SKM-1 treated with dmso at 0.1 percent for 144 hours (cell line): ENCODE measurements around the gene PRKN.
"Not testable (repeated sequence)": the region's sequence is repeated elsewhere in the genome, so short reads cannot be mapped to it uniquely, and the experiment has no call there.

ENCODE experiments used
- DNase-seq: peaks from one replicate; lab custom pipeline; 2025; ENCODE audit not compliant: unreplicated experiment; lab: John Stamatoyannopoulos, UW

The PRKN gene

DNA sequence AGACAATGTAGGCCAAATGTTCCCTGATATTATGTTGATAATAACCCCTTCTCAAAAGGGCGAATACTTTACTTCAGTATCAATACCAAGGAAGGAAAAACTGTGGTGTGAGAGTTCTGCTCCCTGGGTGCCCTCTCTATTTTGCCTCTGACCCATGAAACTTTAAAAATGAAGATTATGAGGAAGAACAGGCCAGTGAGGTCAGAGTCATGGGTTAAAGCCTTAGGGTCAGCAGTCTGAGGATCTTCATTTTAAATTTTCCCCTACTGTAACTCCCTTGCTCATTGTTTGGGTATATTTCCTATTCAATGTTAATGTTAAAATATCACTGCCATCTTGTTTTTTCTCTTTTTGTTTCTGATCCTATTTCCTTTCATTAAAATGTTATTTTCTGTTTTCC, 47.9 kb downstream of the PRKN start:
- DNase-seq = no peak

DNA sequence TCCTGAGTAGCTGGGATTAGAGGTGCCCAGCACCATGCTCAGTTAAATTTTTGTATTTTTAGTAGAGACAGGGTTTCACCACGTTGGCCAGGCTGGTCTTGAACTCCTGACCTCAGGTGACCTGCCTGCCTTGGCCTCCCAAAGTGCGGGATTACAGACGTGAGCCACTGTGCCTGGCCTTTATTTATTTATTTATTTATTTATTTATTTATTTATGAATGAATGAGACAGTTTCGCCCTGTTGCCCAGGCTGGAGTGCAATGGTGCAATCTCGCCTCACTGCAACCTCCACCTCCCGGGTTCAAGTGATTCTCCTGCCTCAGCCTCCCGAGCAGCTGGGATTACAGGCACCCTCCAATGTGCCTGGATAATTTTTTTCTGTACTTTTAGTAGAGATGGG, 48.7 kb downstream of the PRKN start:
- DNase-seq = not testable (repeated sequence)

DNA sequence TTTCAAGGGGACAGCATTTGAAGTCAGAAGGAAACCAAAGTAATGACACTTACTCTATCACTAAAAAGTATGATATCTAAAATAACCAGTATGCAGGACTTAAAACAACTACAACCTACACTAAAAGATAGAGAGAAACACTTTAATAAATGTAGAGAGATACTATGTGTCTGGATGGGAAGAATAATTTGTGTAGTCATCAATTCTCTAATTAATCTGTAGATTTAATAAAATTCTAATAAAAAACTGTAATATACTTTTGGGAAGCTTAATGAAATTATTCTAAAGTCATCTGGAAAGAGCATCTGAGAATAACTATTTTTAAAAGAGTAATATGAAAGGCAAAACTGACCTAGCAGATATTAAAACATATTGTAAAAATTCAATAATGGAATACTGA, 52.1 kb downstream of the PRKN start:
- DNase-seq = no peak

DNA sequence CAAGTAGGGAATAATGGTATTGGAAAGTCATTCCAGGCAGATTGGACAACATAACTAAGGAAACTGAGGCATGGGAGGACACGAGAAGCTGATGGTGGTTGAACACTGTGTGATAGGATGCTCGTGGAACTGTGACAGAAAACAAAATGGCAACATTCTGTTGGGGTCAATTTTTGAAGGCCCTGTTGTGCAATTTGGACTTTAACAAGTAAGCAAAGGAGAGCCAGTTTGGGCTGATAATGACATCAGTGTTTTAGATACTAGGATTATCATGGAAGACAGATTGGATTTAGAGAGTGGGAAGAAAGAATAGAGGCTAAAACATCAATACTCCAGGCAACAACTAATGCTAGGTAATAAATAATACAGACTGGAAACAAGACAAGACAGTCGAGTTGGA, 53.1 kb downstream of the PRKN start:
- no peak for DNase-seq

DNA sequence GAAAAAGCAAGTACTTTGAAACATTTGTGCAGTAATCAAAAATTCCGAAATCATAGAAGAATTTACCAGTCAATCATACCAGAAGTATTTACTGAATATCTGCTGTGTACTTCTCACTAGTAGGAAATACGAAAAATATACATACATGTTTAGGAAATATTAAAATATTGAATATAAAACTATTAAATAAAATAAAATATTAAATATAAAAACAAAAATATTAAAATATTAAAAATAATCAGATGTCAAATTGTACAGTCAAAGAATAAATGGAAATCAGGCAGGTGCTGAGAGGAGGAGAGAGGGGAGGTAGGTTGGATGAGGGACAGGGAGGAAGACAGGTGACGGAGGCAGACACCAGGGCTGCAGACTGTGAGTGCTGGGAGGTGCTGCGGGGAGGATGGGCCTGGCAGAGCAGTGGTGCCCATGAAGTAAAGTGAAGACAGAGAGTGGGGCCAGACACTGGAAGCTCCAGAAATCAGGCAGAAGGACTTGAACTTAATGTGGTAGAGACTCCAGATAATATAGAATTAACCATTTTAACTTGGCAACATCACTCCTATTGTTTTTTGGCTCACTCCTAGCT, 55.9 kb downstream of the PRKN start:
- DNase-seq = no peak

DNA sequence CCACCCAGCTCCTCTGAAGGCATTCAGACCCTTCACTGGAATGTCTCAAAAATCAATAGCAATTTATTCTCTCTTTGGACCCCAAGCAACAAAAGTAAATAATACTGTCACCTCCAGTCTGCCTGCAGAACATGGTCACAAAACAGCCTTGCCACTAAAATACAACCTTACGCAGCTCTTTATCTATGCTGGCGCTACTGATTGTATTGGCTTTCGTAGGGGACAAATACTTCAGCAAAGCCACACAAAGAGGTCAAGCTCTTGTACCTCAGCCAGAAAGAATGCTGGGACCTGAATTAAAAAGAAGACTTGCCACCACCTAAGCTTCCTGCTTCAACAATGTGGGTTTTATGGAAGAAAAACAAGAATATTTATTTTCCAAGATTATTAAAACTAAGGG, 57.2 kb downstream of the PRKN start:
- DNase-seq = no peak

DNA sequence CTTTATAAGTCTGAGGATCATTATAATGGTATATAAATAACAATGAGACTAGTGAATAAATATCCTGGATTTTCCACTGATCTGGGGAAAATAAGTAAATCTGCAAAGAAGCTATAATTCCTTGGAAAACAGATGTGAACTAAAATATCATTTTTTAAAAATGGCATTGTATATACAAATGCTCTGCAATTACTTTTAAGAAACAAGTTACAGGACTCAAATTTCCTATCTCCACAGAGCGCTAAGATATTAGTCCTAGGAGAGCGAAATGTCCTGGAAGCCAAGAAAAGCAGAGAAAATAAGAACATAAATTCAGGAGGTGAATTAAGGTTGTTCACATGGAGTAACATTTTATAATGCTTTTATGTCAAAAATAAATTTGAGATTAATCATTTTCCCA, 61.3 kb downstream of the PRKN start:
- no peak for DNase-seq

DNA sequence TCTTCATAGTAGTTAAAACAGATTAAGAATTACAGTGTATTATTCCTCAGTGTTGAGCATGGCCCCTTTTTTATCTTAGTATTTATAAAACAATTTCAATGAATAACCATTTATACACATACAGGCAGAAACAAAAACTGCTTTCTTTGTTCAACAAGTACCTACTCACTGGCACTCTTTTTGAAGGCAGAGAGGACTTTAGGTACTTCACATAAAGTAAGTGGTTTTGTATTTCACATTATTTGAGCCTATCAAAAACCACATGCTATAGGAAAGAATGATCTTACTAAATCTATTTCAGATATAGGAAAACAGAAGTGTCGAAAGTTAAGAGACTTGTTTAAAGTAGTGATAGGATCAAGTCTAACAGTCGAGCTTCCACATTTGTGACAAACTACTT, 73.8 kb downstream of the PRKN start:
- DNase-seq = no peak

DNA sequence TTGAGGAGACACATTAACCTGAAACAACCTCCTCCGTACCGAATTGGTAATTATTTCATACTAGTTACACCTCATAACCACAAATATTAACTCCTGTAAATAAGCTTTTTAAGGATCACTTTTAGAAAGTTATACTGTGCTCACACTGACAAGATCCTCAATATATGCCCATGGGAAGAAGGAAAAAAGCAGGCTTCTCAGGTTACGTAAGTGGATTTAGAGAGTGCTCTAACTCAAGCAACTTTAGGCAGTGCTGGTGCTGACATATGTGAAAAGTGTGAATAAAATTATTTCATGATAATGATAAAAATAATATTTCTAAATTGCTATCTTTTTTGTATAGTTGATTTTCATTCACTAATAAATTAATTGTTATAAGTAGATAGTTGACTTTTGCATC, 76.1 kb downstream of the PRKN start:
- no peak for DNase-seq

DNA sequence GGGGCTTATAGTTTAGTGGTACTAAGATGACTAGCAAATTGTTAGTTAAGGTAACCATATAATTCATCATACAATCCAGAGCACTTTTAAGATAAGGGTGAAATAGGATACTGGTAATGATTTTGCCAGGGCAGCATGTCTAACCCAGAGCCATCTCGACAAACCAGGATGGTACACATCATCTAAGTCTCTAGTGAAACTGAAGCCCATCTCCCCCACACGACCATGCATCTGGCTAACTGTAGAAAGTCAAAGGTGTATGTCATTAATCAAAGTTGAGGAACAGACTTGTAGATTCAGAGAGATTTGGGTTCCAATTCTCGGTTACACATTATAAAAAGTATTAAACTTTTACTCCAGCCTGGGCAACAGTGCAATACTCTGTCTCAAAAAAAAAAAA, 78.3 kb downstream of the PRKN start:
- no peak for DNase-seq

DNA sequence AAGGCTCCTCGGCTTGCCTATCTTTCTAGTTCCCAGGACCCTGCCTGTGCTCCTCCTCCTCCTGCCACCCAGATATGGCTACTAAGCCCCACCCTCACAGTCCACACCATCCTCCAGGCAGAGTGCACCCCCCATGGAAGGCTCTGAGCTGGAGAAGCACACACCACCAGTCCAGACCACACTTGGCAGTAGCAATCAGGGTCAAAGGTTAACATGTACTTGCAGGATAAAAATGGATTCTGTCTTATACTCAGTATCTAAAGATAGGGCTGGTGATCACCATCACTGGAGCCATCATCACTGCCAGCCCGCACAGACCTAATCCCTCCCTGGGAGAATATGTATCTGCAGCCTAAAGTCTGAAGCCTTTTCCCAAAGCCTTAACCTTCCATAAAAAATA, 83.4 kb downstream of the PRKN start:
- no peak for DNase-seq

DNA sequence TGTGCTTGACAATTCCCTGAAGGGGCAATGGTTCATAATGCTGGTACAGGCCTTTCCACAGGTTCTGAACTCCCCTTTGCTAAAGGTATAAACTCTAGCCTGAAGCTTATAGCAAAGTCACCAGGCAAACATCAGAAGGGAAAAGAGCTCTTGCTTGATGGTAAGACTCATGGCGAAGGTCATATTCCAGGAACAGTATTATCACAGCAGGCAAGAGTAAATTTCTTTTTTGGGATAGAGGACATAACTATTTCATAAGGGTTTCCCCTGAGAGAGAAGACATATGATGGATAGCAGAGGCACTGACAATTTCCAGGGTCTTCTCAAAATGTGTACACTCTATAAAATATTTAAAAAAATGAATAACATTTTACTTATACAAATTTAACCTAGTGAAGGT, 86.8 kb downstream of the PRKN start:
- DNase-seq = no peak

DNA sequence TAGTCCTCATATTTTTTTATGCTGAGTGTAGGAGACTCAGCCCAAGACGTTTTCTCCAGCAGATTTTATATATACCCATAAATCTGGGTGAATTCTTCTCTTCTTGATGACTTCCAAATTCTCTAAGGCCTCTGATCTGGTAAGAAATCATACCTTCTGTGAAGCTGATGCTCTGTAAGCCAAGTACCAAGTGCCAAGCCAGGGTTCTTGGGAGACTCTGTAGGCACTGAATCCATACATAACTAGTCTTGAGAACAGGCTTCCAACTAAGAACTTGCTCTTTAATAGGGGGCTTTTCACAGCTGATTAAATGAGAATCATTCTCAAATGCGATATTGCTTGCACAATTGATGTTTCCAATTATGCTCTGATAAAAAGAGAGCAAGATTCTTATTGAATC, 87.6 kb downstream of the PRKN start:
- no peak for DNase-seq

DNA sequence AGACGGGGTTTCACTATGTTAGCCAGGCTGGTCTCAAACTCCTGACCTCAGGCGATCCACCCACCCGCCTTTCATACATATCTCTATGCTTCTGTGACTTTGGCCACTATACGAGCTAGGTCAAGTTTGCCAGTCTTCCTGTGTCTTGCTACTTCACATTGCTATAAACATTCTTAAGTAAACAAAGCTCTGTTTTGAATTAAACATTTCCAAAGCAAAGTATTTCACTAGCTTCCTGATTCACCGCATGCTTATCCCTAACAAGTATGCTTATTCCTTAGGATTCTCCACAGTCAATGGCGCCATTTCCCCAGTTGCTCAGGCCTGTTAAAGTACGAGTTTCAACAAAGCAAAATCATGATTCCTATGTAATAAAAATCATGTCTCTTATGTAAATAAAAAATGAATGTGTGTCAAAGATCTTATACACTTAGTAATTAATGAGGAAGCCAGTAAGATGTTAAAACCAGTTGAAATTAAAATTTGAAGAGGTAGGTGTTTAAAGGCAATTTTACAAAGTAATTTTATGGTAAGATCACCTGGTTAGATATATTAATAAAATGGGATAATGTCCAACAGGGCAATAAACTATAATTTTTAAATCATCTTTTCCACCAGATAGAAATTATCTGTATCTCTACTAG, 88.5 kb downstream of the PRKN start:
- DNase-seq = no peak

DNA sequence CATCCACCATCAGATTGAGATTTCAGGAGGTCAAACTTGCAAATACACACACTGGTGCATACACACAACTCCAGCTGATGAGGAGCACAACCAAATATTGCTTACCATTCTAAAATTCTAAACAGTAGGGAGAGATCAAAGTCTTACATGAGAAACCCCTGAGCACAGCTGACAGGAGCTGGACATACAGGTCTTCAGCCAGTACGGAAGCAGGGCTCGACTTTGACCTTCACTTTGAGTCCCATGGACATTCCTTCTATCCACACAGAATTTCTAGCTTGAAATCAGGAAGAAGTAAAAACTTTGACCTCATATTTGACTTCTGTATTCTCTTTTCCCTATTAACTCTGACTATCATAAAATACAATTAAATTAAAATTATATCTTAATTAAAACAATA, 90.2 kb downstream of the PRKN start:
- no peak for DNase-seq

DNA sequence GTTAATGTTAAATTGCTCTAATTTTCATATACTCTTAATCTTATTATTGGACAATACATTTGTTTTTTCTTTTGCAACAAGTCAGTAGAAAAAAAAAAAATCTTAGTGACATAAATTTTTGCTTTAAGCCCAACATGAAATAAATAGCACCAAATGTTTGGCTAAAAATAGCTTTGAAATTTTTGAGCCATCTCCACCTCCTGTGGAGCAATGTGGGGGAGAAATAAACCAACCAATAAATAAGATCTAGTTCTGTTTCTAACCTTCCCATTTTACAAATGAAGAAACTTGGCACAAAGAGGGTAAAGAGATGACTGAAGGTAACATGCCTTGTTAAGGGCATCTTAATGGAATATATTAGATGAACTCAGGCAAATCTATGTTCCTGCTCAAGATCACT, 91.4 kb downstream of the PRKN start:
- no peak for DNase-seq

DNA sequence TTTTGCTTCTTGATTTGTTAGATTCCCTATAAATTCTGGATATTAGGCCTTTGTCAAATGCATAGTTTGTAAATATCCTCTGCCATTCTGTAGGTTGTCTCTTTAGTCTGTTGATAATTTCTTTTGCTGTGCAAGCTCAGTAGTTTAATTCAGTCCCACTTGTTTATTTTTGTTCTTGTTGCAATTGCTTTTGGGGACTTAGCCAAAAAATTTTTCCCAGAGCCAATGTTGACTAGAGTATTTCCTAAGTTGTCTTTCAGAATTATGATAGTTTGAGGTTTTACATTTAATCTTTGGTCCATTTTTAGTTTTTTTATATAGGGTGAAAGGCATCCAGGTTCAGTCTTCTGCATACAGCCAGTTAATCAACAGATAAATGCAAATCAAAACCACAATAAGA, 96.0 kb downstream of the PRKN start:
- no peak for DNase-seq

DNA sequence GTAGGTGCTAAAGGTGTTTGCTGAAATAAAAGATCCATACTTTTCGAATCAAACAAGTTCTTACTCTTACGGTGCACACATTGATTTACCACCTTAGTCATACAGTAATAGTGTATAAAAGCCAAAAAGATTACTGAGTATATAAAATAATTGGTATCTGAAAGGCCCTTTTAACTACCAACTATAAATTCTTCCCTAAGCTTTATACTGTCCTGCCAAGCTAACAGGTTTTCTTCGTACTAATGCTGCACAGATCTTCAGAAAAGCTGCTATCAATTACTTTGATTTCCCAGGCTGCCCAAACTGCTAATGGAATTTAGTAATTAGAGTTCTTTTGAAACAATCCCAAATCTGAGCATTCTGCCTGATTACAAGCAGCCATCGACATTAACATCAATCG, 97.5 kb downstream of the PRKN start:
- no peak for DNase-seq

DNA sequence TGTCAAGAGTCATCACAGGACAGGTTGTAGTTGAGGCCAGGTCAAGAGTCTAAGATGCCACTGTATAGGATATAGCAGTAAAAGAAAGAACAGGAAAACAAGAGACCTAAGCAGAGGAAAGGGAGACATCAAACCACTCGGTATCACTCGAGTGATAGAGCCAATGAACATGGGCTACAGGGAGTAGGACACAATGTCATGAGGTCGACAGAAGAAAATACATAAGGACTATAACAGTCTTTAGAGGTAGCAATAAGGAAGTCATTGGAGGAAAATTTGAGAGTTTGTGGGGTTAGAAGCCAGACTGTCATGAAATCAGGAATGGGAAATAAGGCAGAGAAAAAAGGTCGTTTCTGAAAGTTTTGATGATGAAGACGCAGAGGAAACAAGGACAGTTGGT, 99.7 kb downstream of the PRKN start:
- no peak for DNase-seq

DNA sequence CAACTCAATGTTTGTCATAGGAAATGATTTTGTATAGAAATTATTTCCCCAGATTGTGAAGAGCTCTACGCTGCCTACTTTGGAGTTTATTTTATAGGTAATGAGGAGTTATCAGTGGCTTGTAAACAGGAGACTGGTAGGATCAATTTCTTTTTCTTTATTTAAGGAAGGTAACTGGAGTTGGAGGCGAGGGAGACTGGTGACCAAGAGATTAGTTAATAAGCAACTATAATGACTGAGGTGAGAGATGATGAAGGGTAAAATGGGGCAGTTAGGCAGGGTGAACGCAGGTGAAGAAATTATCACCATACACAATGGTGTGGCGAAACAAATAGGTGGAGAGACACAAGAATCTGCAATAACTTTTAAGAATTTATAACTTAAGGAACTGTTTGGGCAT, 100.2 kb downstream of the PRKN start:
- DNase-seq = no peak

DNA sequence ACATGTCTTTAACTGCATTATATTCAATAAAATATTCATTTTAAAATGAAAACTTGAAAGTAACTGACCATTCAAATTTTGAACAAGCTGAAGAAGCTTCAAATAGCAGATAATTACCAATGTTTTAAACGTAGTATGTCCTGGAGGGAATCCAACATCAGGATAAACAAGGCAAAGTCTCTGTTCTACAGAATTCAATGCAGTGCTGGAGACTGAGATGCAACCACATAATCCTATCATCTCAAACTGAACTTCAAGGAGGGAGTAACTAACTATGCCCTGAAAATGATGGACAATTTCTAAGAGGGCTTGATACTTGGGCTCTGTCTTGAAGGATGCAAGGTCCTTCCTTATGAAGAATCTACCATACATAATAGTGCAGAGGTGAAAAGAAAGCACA, 100.7 kb downstream of the PRKN start:
- DNase-seq = no peak

DNA sequence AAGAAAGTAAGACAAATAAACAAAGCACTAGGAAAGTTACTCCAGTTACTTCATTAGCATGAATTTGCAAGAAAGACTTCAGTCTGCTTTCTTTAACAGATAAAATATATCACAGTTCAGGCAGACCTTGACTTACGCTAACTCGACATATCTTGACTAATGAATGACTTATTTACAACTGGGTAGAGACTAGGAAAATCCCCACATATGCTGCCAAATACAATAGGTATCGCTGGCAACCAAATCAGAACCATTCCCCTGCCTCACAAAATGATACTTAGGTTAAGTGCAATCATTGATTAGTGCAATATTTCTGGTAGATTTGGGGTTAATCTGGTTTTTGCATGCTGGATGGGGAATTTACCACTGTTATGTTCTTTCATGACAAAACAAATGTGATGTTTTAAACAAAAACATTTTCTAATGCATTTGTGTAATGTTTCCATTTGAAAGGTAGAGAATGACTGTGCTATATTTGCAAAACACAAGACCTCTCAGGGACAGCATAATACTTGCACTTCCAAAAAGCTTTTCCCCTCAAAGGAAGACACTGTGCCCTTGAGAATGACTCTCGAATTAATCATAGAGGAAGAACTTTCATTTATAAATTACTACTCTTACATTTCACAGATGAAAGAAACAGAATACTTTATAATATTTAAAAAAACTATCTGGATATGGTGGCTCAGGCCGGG, 101.6 kb downstream of the PRKN start:
- no peak for DNase-seq

DNA sequence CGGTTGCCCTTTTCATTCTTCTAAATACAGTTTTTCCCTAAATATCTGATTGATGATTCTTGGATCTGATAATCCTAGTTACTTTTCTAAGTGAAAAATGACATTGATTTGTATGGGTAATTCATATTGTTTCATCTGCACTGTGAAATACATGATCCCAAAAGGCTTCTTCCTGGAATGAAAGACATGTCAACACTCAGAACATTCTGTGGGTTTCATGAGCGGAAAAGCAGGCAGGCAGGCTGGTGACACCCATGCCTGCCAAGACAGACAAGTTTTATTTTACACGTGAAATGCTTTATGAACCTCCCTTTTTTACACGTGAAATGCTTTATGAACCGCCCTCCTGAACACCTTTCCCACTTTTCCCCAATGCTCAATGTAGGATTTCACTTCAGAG, 105.0 kb downstream of the PRKN start:
- no peak for DNase-seq
